D721Med (cell line): ENCODE results near the gene STH.
"Not testable (repeated sequence)": the region's sequence is repeated elsewhere in the genome, so short reads cannot be mapped to it uniquely, and the experiment has no call there.

Experiments
- DNase-seq: peaks from one replicate; pipeline ENCODE4 v3.0.0; 2011; ENCODE audit warnings: low spot score; ENCODE audit not compliant: insufficient read length
- FAIRE-seq: peaks from 2 replicates; lab custom pipeline; 2011; peaks lifted over from hg19 to GRCh38; lab: Jason Lieb, UNC
- TF ChIP-seq, protein P1 (sequence below): IDR thresholded peaks from 2 replicates; pipeline ENCODE4 v1.5.1; 2012; ENCODE audit warnings: mild to moderate bottlenecking, control low read depth; ENCODE audit not compliant: insufficient read depth; ENCODE audit errors: missing control alignments

Gene STH

DNA sequence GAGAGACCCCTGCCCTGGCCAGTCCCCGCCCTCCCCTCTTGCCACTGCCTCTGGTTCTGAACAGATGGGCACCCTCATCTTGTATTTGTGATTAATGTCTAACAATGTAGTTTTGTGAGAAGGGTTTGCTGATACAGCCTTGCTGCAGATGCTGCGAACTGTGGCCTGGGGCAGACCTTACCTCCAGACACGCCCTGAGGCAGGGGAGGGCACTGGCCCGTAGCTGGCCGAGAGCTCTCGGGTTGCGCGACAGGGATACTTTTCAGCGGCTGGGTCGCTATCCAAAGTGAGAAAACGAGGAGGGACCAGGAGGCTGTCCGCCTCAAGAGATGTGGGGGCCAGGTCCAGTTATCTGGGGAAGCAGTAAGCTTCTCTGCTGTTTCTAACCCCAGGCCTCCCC lies 21.9 kb downstream of the STH start:
- DNase-seq (no peak), FAIRE-seq (no peak)
- TF ChIP-seq, protein P1, sequence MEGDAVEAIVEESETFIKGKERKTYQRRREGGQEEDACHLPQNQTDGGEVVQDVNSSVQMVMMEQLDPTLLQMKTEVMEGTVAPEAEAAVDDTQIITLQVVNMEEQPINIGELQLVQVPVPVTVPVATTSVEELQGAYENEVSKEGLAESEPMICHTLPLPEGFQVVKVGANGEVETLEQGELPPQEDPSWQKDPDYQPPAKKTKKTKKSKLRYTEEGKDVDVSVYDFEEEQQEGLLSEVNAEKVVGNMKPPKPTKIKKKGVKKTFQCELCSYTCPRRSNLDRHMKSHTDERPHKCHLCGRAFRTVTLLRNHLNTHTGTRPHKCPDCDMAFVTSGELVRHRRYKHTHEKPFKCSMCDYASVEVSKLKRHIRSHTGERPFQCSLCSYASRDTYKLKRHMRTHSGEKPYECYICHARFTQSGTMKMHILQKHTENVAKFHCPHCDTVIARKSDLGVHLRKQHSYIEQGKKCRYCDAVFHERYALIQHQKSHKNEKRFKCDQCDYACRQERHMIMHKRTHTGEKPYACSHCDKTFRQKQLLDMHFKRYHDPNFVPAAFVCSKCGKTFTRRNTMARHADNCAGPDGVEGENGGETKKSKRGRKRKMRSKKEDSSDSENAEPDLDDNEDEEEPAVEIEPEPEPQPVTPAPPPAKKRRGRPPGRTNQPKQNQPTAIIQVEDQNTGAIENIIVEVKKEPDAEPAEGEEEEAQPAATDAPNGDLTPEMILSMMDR, result no peak

DNA sequence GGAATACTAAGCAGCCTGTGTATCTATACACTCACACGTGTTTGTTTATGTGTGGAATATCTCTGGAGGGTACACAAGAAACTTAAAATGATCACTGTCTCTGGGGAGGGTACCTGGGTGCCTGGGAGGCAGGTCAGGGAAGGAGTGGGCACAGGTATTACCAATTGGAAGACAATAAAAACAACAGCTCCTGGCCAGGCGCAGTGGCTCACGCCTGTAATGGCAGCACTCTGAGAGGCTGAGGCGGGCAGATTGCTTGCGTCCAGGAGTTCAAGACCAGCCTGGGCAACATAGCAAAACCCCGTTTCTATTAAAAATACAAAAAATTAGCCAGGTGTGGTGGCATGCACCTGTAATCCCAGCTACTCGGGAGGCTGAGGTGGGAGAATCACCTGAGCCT lies 24.3 kb downstream of the STH start:
- DNase-seq, FAIRE-seq: not testable (repeated sequence)

DNA sequence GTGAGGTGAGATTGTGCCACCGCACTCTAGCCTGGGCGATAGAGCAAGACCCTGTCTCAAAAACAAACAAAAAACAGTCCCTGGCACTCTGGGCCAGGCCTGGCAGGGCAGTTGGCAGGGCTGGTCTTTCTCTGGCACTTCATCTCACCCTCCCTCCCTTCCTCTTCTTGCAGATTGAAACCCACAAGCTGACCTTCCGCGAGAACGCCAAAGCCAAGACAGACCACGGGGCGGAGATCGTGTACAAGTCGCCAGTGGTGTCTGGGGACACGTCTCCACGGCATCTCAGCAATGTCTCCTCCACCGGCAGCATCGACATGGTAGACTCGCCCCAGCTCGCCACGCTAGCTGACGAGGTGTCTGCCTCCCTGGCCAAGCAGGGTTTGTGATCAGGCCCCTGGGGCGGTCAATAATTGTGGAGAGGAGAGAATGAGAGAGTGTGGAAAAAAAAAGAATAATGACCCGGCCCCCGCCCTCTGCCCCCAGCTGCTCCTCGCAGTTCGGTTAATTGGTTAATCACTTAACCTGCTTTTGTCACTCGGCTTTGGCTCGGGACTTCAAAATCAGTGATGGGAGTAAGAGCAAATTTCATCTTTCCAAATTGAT lies 24.8 kb downstream of the STH start:
- no peak for DNase-seq
- no peak for FAIRE-seq
- TF ChIP-seq, protein P1, result no peak

DNA sequence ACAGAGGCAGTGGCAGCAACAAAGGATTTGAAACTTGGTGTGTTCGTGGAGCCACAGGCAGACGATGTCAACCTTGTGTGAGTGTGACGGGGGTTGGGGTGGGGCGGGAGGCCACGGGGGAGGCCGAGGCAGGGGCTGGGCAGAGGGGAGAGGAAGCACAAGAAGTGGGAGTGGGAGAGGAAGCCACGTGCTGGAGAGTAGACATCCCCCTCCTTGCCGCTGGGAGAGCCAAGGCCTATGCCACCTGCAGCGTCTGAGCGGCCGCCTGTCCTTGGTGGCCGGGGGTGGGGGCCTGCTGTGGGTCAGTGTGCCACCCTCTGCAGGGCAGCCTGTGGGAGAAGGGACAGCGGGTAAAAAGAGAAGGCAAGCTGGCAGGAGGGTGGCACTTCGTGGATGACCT lies 25.5 kb downstream of the STH start:
- FAIRE-seq (no peak), DNase-seq (no peak)
- TF ChIP-seq, protein P1, result no peak

DNA sequence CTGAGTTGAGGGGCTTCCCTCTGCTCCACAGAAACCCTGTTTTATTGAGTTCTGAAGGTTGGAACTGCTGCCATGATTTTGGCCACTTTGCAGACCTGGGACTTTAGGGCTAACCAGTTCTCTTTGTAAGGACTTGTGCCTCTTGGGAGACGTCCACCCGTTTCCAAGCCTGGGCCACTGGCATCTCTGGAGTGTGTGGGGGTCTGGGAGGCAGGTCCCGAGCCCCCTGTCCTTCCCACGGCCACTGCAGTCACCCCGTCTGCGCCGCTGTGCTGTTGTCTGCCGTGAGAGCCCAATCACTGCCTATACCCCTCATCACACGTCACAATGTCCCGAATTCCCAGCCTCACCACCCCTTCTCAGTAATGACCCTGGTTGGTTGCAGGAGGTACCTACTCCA lies 26.0 kb downstream of the STH start:
- FAIRE-seq, result no peak
- TF ChIP-seq, protein P1, result no peak
- no peak for DNase-seq

DNA sequence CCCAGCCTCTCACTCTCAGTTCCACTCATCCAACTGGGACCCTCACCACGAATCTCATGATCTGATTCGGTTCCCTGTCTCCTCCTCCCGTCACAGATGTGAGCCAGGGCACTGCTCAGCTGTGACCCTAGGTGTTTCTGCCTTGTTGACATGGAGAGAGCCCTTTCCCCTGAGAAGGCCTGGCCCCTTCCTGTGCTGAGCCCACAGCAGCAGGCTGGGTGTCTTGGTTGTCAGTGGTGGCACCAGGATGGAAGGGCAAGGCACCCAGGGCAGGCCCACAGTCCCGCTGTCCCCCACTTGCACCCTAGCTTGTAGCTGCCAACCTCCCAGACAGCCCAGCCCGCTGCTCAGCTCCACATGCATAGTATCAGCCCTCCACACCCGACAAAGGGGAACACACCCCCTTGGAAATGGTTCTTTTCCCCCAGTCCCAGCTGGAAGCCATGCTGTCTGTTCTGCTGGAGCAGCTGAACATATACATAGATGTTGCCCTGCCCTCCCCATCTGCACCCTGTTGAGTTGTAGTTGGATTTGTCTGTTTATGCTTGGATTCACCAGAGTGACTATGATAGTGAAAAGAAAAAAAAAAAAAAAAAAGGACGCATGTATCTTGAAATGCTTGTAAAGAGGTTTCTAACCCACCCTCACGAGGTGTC lies 26.6 kb downstream of the STH start:
- DNase-seq (no peak), FAIRE-seq (no peak)
- TF ChIP-seq, protein P1, result no peak

DNA sequence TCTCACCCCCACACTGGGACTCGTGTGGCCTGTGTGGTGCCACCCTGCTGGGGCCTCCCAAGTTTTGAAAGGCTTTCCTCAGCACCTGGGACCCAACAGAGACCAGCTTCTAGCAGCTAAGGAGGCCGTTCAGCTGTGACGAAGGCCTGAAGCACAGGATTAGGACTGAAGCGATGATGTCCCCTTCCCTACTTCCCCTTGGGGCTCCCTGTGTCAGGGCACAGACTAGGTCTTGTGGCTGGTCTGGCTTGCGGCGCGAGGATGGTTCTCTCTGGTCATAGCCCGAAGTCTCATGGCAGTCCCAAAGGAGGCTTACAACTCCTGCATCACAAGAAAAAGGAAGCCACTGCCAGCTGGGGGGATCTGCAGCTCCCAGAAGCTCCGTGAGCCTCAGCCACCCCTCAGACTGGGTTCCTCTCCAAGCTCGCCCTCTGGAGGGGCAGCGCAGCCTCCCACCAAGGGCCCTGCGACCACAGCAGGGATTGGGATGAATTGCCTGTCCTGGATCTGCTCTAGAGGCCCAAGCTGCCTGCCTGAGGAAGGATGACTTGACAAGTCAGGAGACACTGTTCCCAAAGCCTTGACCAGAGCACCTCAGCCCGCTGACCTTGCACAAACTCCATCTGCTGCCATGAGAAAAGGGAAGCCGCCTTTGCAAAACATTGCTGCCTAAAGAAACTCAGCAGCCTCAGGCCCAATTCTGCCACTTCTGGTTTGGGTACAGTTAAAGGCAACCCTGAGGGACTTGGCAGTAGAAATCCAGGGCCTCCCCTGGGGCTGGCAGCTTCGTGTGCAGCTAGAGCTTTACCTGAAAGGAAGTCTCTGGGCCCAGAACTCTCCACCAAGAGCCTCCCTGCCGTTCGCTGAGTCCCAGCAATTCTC lies 27.4 kb downstream of the STH start:
- TF ChIP-seq, protein P1, result no peak
- FAIRE-seq, result no peak
- DNase-seq, result no peak
